ENCODE data around the gene TULP1.

DNA sequence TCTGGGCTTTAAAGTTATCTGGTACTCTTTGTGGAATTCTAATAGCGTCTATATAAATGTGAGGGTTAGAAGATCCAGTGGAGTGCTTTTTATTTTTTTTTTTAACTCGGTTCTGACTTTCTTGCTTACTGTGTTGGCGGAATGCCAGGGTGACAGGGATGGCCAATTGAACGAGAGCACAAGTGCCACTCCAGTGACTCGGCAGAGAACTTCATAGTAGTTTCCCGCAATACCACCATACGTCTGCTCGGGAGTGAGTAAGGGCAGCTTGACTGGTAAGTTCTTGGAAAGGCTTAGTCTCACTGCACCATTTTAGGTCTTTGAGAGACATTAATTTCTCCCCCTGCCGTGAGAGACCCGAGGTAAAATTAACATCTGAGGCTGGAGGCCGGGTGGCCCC lies 49.4 kb upstream of the TULP1 start:
- TF ChIP-seq EZH2 (IDR thresholded peaks at IDR 0.05; ENCODE audit: insufficient read depth, poor library complexity, severe bottlenecking) (no peak), EZH2phosphoT487 (IDR thresholded peaks at IDR 0.05; ENCODE audit: insufficient read depth, low read depth) (no peak)
